ENCODE data around the gene PLEKHG5.
"Not testable (repeated sequence)": the region's sequence is repeated elsewhere in the genome, so short reads cannot be mapped to it uniquely, and the experiment has no call there.

Gene PLEKHG5

GRCh38 chr1:6498576-6499111, 7.2 kb upstream of the PLEKHG5 start:
- H3K27ac ChIP-seq, result no peak overlapping the region
- no peak for DNase-seq (ENCODE audit: low read depth, low spot score)

- no peak for DNase-seq (ENCODE audit: low read depth, low spot score)
- peak overlapping the region; percentile 100 for H3K27ac ChIP-seq
Observed at GRCh38 chr1:6497867-6498575, 6.6 kb upstream of the PLEKHG5 start.

GRCh38 chr1:6497215-6497866, 5.9 kb upstream of the PLEKHG5 start:
- DNase-seq (ENCODE audit: low read depth, low spot score), result no peak
- peak overlapping the region; percentile 100 for H3K27ac ChIP-seq

- no peak for DNase-seq (ENCODE audit: low read depth, low spot score)
- H3K27ac ChIP-seq, result peak overlapping the region; percentile 100
Observed at GRCh38 chr1:6496890-6497214, 5.4 kb upstream of the PLEKHG5 start.

- H3K27ac ChIP-seq, result peak overlapping the region; percentile 100
- no peak for DNase-seq (ENCODE audit: low read depth, low spot score)
Observed at GRCh38 chr1:6496365-6496721, 4.9 kb upstream of the PLEKHG5 start.

GRCh38 chr1:6495540-6496364, 4.3 kb upstream of the PLEKHG5 start:
- DNase-seq (ENCODE audit: low read depth, low spot score), result no peak
- peak overlapping the region; percentile 100 for H3K27ac ChIP-seq

- DNase-seq (ENCODE audit: low read depth, low spot score), result no peak
- H3K27ac ChIP-seq, result peak overlapping the region; percentile 100
Observed at GRCh38 chr1:6495041-6495441, 3.6 kb upstream of the PLEKHG5 start.

GRCh38 chr1:6494627-6495026, 3.2 kb upstream of the PLEKHG5 start:
- no peak for DNase-seq (ENCODE audit: low read depth, low spot score)
- H3K27ac ChIP-seq, result peak overlapping the region; percentile 100

- not testable (repeated sequence) for DNase-seq (ENCODE audit: low read depth, low spot score)
- H3K27ac ChIP-seq, result peak overlapping the region; percentile 100
Observed at GRCh38 chr1:6493834-6494223, 2.4 kb upstream of the PLEKHG5 start.

GRCh38 chr1:6491966-6492365, 499 bp upstream of the PLEKHG5 start:
- peak overlapping the region; percentile 100 for H3K27ac ChIP-seq
- DNase-seq (ENCODE audit: low read depth, low spot score), result no peak

- peak overlapping the region; percentile 100 for H3K27ac ChIP-seq
- no peak for DNase-seq (ENCODE audit: low read depth, low spot score)
Observed at GRCh38 chr1:6491081-6491449, 402 bp downstream of the PLEKHG5 start.

- DNase-seq (ENCODE audit: low read depth, low spot score), result peak; percentile 40
- H3K27ac ChIP-seq, result peak overlapping the region; percentile 100
Observed at GRCh38 chr1:6490181-6491080, 1.0 kb downstream of the PLEKHG5 start.

- DNase-seq (ENCODE audit: low read depth, low spot score), result peak; percentile 29
- H3K27ac ChIP-seq, result peak overlapping the region; percentile 100
Observed at GRCh38 chr1:6489799-6490180, 1.7 kb downstream of the PLEKHG5 start.

GRCh38 chr1:6489383-6489765, 2.1 kb downstream of the PLEKHG5 start:
- no peak for DNase-seq (ENCODE audit: low read depth, low spot score)
- peak overlapping the region; percentile 100 for H3K27ac ChIP-seq

- DNase-seq (ENCODE audit: low read depth, low spot score), result peak; percentile 84
- H3K27ac ChIP-seq, result peak overlapping the region; percentile 100
Observed at GRCh38 chr1:6488602-6489382, 2.7 kb downstream of the PLEKHG5 start.

- DNase-seq (ENCODE audit: low read depth, low spot score), result no peak
Observed at GRCh38 chr1:6487804-6488484, 3.5 kb downstream of the PLEKHG5 start.

GRCh38 chr1:6486433-6487011, 4.9 kb downstream of the PLEKHG5 start:
- peak; percentile 50 for DNase-seq (ENCODE audit: low read depth, low spot score)
- H3K27ac ChIP-seq, result peak overlapping the region; percentile 100

More at GRCh38 chr1:6487804-6488484, 3.5 kb downstream of the PLEKHG5 start:
- peak overlapping the region; percentile 100 for H3K27ac ChIP-seq
